ENCODE data around the gene RAP1A. TPM values are rescaled to one million over a fixed set of nuclear protein-coding genes. Genes with fewer than 3 reads are reported as not detected.

RAP1A gene
- total and polyA plus RNA-seq, 2 donors (not counting 3 experiments of a cell fraction or from before 2014, with no cell fraction given): 17.8 to 56.4 TPM

- POLR2A ChIA-PET: no interaction called here
- Histone ChIP-seq H3K9me1 (replicated peaks; ENCODE audit: control insufficient read depth, extremely low read depth, insufficient read depth, low read length) (no peaks in the 10 kb centered on the region), H3K9ac (replicated peaks; ENCODE audit: extremely low read depth, insufficient read depth, low read length) (no peak overlapping the region), H2AFZ (ENCODE audit: low read depth, low read length) (no peak overlapping the region), H3K4me1 (ENCODE audit: control insufficient read depth, extremely low read depth, insufficient read depth, low read length) (peaks cover 22% of the 10 kb centered on the region), H3K79me2 (ENCODE audit: control insufficient read depth, insufficient read depth, low read length) (no peaks in the 10 kb centered on the region), H3K9me3 (replicated peaks; ENCODE audit: control insufficient read depth, insufficient read depth, low read length) (no peaks in the 10 kb centered on the region), H3K4me2 (ENCODE audit: insufficient read depth, low read length) (no peak overlapping the region), H3K36me3 (ENCODE audit: control insufficient read depth in 2 of 2, extremely low read depth in 1 of 2, insufficient read depth in 2 of 2, low read length in 2 of 2) (no peaks in the 10 kb centered on the region), H3K27ac (ENCODE audit: insufficient read depth, low read depth, low read length) (no peak overlapping the region), H3K27me3 (ENCODE audit: control insufficient read depth in 2 of 2, insufficient read depth in 2 of 2, low read length in 2 of 2) (no peaks in the 10 kb centered on the region), H4K20me1 (replicated peaks; ENCODE audit: control insufficient read depth, extremely low read depth, insufficient read depth, low read length) (no peaks in the 10 kb centered on the region), H3K4me3 (replicated peaks in 1 of 3; ENCODE audit: insufficient read depth in 1 of 3, low read depth in 1 of 3, low read length in 3 of 3) (no peak overlapping the region)
- FAIRE-seq (no peak), DNase-seq (ENCODE audit: low read depth, low spot score) (no peak)
- TF ChIP-seq GATA2 (IDR thresholded peaks at IDR 0.05; ENCODE audit: insufficient read depth, insufficient read length, low read depth, low read length): no peak
- TF ChIP-seq MYC (IDR thresholded peaks at IDR 0.05; ENCODE audit: low read depth, low read length): no peak
- no peak for TF ChIP-seq FOS (IDR thresholded peaks at IDR 0.05; ENCODE audit: borderline replicate concordance, insufficient read depth, low read length)
- TF ChIP-seq, protein P1, sequence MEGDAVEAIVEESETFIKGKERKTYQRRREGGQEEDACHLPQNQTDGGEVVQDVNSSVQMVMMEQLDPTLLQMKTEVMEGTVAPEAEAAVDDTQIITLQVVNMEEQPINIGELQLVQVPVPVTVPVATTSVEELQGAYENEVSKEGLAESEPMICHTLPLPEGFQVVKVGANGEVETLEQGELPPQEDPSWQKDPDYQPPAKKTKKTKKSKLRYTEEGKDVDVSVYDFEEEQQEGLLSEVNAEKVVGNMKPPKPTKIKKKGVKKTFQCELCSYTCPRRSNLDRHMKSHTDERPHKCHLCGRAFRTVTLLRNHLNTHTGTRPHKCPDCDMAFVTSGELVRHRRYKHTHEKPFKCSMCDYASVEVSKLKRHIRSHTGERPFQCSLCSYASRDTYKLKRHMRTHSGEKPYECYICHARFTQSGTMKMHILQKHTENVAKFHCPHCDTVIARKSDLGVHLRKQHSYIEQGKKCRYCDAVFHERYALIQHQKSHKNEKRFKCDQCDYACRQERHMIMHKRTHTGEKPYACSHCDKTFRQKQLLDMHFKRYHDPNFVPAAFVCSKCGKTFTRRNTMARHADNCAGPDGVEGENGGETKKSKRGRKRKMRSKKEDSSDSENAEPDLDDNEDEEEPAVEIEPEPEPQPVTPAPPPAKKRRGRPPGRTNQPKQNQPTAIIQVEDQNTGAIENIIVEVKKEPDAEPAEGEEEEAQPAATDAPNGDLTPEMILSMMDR (IDR thresholded peaks at IDR 0.05; ENCODE audit: extremely low read depth in 1 of 2, insufficient read depth in 1 of 2, low read depth in 1 of 2, low read length in 2 of 2): no peak
- no peak for TF ChIP-seq JUN (IDR thresholded peaks at IDR 0.05; ENCODE audit: borderline replicate concordance, insufficient read depth, insufficient read length, low read depth)
- TF ChIP-seq EZH2 (IDR thresholded peaks at IDR 0.05; ENCODE audit: borderline replicate concordance, low read depth, low read length, severe bottlenecking): no peak
- no peak for TF ChIP-seq POLR2AphosphoS5 (IDR thresholded peaks at IDR 0.05; ENCODE audit: insufficient read depth, low read depth, low read length)
- no peak for TF ChIP-seq MAX (IDR thresholded peaks at IDR 0.05; ENCODE audit: insufficient read depth, insufficient read length)
- no peak for TF ChIP-seq POLR2A (IDR thresholded peaks at IDR 0.05; ENCODE audit: low read depth, low read length)
- no TSS peak for BruUV-seq (replicated peaks)
- dilution Hi-C loops (cut with MboI; ENCODE audit: extremely low pct_ligation_motif_present, low sequenced_read_pairs) (no loop called here), intact Hi-C loops (cut with micrococcal nuclease) (loop anchor here (10.0 kb wide), 1 partner anchor 766 kb away; the partner anchor contains the start of gene LRIF1)
- CTCF ChIA-PET: interaction anchor here (2.2 to 4.3 kb wide), 3 partner anchors 17 to 39 kb away, joined by 5 to 30 read pairs (median 14); no protein-coding TSS in a partner anchor
These were observed 111.1 kb downstream of the RAP1A start for GRCh38 chr1:111730706-111731105.
